ENCODE results near the gene HSF2BP. TPM values are rescaled to one million over a fixed set of nuclear protein-coding genes. Genes with fewer than 3 reads are reported as not detected.
"Not testable (repeated sequence)": the region's sequence is repeated elsewhere in the genome, so short reads cannot be mapped to it uniquely, and the experiment has no call there.

The HSF2BP gene
- total RNA-seq, 4 donors from 2014 or later, result 0.57 to 1.6 (median 0.59) TPM; not detected in 1

DNA sequence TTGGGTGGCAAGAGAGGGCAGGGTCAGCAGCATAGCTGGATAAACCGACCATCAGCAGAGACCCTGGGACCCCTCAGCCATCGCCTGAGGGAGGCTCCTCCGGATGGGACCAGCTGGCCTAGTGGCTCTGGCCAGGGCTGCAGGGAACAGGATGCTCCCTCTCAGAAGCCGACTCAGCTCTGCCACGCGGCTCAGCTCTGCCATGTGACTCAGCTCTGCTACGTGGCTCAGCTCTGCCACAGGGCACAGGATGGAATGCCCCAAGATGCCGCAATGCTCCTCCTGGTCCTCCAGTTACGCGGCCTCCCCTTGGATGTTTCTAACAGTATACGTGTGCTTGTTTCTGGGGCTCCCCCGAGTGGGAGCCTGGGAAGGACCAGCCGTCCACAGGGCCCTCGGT is 165.8 kb downstream of the HSF2BP start:
- not testable (repeated sequence) for DNase-seq (ENCODE audit: low spot score in 2 of 2); H3K4me1 ChIP-seq; H3K4me3 ChIP-seq; H3K27me3 ChIP-seq; H3K9me3 ChIP-seq; H3K27ac ChIP-seq; H3K36me3 ChIP-seq
- no CpG with 5 or more reads among the region's 14 CpGs for WGBS

DNA sequence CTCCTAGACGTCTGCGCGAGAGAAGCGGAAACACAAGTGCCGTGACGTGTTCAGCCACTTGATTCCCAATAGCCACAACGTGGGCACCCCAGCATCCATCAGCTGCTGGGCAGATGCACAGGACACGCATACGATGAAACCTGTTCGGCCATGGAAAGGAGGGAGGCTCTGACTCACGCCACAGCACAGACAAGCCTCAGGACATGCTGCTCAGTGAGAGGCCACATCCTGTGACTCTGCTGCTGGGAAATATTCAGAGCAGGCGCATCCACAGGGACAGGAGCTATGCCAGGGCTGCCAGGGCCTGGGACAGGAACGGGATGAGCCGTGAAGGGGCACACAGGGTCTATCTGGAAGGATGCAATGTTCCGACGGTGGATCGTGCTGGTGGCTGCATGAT is 171.1 kb downstream of the HSF2BP start:
- H3K4me1 ChIP-seq; H3K9me3 ChIP-seq; H3K4me3 ChIP-seq; DNase-seq (ENCODE audit: low spot score in 2 of 2); H3K36me3 ChIP-seq; H3K27ac ChIP-seq; H3K27me3 ChIP-seq: not testable (repeated sequence)
- no CpG with 5 or more reads among the region's 17 CpGs for WGBS

DNA sequence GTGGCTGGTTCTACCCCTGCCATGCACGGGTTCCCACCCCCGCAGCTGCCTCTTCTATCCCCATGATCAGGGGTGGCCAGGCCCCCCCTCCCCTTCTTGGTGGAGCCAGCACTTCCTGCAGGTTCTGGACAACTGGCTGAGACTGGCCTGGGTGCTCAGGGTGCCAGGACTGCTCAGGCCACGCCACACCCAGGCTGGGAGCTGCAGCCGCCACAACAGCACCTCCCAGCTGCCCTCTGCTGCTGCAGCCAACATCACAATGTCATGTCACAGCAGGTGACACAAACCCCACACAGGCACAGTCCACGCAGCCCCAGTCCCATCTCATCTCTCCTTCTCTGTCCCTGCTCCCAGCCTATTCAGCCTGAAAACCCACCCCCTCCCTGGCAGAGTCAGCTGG is 173.2 kb downstream of the HSF2BP start:
- DNase-seq (ENCODE audit: low spot score in 2 of 2), result not testable (repeated sequence)

DNA sequence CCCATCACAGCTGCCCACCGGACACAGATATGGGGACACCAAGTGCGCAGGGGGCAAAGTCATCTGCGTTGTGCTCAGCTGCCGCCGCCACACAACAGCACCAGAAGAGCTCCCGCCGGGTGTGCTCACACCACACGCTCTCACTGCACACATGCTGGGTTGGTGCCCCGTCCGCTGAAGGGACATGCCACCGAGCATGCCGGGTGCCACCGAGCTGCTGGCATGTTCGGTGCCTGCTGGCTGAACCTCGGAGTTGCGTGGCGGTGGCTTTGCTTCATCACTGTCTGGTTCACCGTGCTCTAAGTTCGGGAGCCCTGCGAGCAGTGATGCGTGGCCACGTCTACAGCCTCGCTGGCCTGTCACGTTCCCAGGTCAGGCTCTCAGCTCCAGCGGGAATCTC is 174.3 kb downstream of the HSF2BP start:
- not testable (repeated sequence) for H3K9me3 ChIP-seq; H3K36me3 ChIP-seq; H3K4me3 ChIP-seq; H3K27ac ChIP-seq; H3K27me3 ChIP-seq; DNase-seq (ENCODE audit: low spot score in 2 of 2); H3K4me1 ChIP-seq
- no CpG with 5 or more reads among the region's 25 CpGs for WGBS

More for the DNA sequence above, 173.2 kb downstream of the HSF2BP start:
- H3K36me3 ChIP-seq, H3K4me1 ChIP-seq, H3K27ac ChIP-seq, H3K27me3 ChIP-seq, H3K4me3 ChIP-seq, H3K9me3 ChIP-seq: not testable (repeated sequence)
- no CpG with 5 or more reads among the region's 5 CpGs for WGBS

DNA sequence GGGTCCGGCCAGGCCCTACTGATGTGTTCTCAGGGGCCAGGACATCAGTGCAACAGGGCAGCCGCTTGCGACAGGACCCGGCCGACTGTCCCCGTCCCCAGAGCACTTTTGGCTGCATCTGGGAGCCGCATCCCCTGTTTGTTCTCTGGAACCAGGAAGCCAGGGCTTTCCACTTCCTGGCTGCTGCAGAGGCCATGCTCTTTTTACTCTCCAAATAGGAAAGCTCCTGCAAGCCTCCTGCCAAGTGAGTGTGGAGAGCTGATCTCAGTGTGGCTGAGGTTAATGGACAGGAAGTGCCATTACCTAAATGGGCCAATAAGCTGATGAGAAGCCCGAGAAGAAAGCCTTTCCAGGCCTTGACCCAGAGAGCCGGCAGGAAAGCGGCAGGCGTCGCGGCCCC is 180.1 kb downstream of the HSF2BP start:
- H3K4me1 ChIP-seq; DNase-seq (ENCODE audit: low spot score in 2 of 2); H3K27ac ChIP-seq; H3K9me3 ChIP-seq; H3K27me3 ChIP-seq; H3K4me3 ChIP-seq; H3K36me3 ChIP-seq: not testable (repeated sequence)
- no CpG with 5 or more reads among the region's 13 CpGs for WGBS

Other genes starting within 250 kb of the HSF2BP start
- gene SIK1, start 232.4 kb downstream of the HSF2BP start, total RNA-seq, result 100 to 1,000 TPM; 108 to 502 (median 290) TPM
- 10 to 100 TPM; 19.1 to 25.1 (median 23.3) TPM for gene RRP1B, start 72 bp upstream of the HSF2BP start, total RNA-seq
- 10 to 100 TPM; 45.0 to 66.0 (median 57.4) TPM for gene PDXK, start 59.6 kb upstream of the HSF2BP start, total RNA-seq
- gene CSTB, start 116.8 kb upstream of the HSF2BP start, total RNA-seq, result 10 to 100 TPM; 17.5 to 39.9 (median 27.9) TPM
- 10 to 100 TPM; 22.5 to 34.6 (median 28.4) TPM for gene RRP1, start 130.1 kb upstream of the HSF2BP start, total RNA-seq
- 10 to 100 TPM; 61.0 to 77.9 (median 69.4) TPM for gene AGPAT3, start 205.7 kb upstream of the HSF2BP start, total RNA-seq

Measured in suprapubic skin (tissue), 4 donors.